OCI-LY3 (cell line): Measurements from ENCODE around the gene PRXL2A.

Source experiments
- EZH2phosphoT487 ChIP-seq: fragments of 200-600 bp; shearing (Covaris generic); IDR thresholded peaks from 2 replicates; pipeline ENCODE4 v1.6.1; 2018; ENCODE audit warnings: antibody characterized with exemption, mixed run types, low read depth
- TF ChIP-seq, protein P1 (sequence below): fragments of 200-600, 300-600 bp; sonication (generic); IDR thresholded peaks from 2 replicates; pipeline ENCODE4 v1.5.1; 2014; ENCODE audit warnings: antibody characterized with exemption, low read length, low read depth

DNA sequence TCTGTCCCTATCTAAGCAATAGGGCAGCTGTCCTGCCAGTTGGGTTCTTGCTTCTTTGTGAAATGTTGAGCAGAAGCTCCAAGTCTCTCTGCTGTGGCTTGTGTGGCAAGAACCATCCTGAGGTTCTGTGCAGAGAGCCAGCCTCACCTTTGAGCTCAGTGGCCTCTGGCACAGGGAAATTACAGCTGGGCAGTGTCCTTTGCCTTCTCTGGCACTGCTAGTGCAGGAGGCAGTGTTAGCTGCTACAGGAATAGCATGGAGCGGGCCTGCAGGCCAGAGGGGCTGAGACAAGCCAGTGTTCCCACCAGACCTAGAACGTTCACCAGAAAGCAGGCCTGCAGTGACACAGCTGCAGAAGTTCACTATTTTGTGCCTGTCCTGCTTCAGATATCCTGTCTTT lies 1.8 kb downstream of the PRXL2A start:
- TF ChIP-seq, protein P1, sequence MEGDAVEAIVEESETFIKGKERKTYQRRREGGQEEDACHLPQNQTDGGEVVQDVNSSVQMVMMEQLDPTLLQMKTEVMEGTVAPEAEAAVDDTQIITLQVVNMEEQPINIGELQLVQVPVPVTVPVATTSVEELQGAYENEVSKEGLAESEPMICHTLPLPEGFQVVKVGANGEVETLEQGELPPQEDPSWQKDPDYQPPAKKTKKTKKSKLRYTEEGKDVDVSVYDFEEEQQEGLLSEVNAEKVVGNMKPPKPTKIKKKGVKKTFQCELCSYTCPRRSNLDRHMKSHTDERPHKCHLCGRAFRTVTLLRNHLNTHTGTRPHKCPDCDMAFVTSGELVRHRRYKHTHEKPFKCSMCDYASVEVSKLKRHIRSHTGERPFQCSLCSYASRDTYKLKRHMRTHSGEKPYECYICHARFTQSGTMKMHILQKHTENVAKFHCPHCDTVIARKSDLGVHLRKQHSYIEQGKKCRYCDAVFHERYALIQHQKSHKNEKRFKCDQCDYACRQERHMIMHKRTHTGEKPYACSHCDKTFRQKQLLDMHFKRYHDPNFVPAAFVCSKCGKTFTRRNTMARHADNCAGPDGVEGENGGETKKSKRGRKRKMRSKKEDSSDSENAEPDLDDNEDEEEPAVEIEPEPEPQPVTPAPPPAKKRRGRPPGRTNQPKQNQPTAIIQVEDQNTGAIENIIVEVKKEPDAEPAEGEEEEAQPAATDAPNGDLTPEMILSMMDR, result no peak
- TF ChIP-seq EZH2phosphoT487, result no peak
